GM18951 (cell line): ENCODE data around the gene CCDC33.

Experiments
- POLR2A ChIP-seq: IDR thresholded peaks from 4 replicates; pipeline ENCODE4 v1.6.1; 2011; ENCODE audit warnings: mild to moderate bottlenecking; ENCODE audit not compliant: insufficient read length, insufficient read depth; ENCODE audit errors: extremely low read depth
- in situ Hi-C: fragments of 300-500 bp; cut with MboI; formaldehyde crosslinking; loops from one replicate; pipeline ENCODE4 v1.12.0; 2022; ENCODE audit warnings: low sequenced_read_pairs, mixed read lengths, inconsistent platforms; ENCODE audit not compliant: unreplicated experiment

Gene CCDC33

DNA sequence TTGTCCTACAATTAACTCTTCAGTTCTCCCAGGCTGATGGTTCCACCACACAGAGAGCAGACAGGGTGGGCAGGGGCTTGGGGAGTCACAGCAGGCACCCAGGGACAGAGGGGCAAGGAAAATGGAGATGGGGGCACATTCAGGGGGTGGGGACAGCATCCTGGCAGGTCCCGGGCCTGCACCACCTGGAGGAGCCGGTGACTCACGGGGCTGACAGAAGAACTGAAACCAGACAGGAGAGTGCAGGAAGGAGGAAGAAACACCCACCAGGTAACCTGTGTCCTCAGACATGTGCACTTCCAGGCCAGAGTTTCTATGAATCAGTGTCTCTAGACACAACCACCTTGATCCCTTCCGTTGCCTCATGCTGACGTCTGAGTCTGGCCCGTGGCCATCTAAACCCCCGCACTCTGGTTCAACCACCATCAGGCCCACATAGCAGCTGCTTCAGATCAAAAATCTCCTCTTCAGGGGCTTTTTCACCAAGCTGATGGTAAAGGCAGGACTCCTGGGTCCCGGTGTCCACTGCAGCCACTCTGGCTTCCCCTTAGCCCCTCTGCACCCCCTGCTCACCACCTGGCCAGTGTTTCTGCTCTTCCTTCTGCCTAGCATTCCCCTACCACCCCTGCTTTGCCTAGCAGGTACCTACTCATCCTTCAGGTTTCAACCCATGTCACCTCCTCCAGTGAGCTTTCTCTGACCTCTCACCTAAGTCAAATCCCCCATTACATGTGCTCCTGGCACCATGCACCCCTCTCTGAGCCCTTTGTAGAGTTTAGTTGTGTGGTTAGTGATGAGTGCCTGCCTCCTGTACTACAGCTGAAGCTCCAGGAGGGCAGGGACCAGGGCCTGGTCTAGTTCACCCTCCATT is 147.8 kb downstream of the CCDC33 start:
- in situ Hi-C loops = loop anchor here (5.0 kb wide), 1 partner anchor 58 kb away; no protein-coding TSS in a partner anchor
- TF ChIP-seq POLR2A = peak; percentile 59

DNA sequence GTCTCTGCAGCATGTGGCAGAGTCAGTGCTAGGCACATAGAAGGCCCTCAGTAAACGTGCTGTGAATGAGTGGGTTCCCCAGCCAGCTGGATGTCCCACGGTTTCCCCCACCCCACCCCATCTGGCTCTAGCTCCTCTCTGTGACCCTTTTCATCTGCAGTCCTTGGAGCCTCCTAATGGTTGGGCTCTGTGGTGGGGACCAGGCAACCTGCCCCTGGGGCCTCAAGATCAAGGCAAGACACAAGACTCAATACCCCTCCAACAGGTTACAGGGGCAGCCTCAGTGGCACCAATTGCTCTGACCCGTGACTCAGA is 148.4 kb downstream of the CCDC33 start:
- no peak for TF ChIP-seq POLR2A
- in situ Hi-C loops = loop anchor here (5.0 kb wide), 1 partner anchor 58 kb away; no protein-coding TSS in a partner anchor

DNA sequence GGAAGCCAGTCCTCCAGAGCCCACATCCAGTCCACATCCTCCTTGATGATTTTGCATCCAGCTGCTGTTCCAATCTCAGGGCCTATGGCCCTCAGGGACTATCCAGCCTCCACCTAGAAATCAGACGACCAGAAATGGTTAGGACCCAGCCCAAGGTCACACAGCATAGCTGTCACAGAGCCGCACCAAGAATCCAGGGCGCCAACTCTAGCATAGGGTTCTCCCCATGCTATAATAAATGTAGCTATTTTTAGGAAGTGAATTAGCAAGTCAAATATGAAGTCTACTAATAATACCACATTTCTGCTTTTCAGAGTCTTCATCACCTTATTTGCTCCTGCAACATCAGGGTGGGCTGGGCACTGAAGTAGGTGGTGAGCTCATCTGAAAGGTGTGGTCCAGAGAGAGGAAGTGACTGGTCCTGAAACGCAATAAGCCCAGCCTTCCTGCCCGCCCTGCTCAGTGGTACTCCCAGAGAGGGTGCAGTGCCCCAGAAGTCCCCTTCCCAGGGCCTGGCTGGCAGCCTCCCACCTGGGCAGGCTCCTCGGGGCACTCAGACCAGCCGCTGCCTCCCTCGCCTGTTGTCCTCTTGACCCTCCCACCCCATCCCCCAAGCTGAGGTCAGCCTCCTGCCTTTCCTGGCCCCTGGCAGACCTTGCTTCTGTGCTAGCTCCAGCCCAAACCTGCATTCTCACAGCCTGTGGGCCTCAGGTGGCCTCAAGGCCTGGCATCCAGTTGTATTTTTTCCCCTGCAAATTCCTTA is 148.9 kb downstream of the CCDC33 start:
- in situ Hi-C loops = loop anchor here (5.0 kb wide), 1 partner anchor 57 kb away; no protein-coding TSS in a partner anchor
- TF ChIP-seq POLR2A = peak; percentile 73

DNA sequence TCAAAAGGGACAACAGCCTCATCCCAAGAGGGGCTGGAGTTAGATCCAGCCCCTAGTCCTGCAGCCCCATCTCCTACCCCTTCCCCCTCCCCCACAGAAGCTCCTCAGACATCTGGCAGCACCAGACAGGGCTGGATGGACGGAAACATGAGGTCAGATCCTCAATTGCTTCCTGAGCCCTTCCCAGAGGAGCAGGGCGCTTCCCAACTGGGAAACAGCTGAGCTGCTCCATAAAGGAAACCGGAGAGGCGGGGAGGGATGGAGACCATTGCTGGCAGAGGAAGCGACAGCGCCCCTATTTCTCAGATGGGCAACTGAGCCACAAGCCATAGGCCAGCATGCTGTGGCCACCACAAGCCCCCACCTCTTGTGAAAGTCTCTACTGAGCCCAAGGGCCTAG is 149.6 kb downstream of the CCDC33 start:
- in situ Hi-C loops = no loop called here
- TF ChIP-seq POLR2A = no peak
